T-helper 9 cell (primary cell): Measurements from ENCODE around the gene CCDC38.
"Not testable (repeated sequence)": the region's sequence is repeated elsewhere in the genome, so short reads cannot be mapped to it uniquely, and the experiment has no call there.

Source experiments
- DNase-seq: peaks from one replicate; pipeline ENCODE4 v3.0.0-alpha.2; 2020

The CCDC38 gene

GRCh38 chr12:95881331-95881955 is 61.0 kb downstream of the CCDC38 start:
- DNase-seq = no peak

GRCh38 chr12:95880895-95881294 is 61.5 kb downstream of the CCDC38 start:
- no peak for DNase-seq

- DNase-seq = no peak
Measured at GRCh38 chr12:95877622-95878021, 64.8 kb downstream of the CCDC38 start.

GRCh38 chr12:95874452-95874851 is 68.0 kb downstream of the CCDC38 start:
- DNase-seq = no peak

GRCh38 chr12:95870897-95871296 is 71.5 kb downstream of the CCDC38 start:
- no peak for DNase-seq

- DNase-seq = no peak
Measured at GRCh38 chr12:95863337-95863736, 79.1 kb downstream of the CCDC38 start.

- no peak for DNase-seq
Measured at GRCh38 chr12:95862038-95862437, 80.4 kb downstream of the CCDC38 start.

- DNase-seq = no peak
Measured at GRCh38 chr12:95859947-95860850, 82.2 kb downstream of the CCDC38 start.

GRCh38 chr12:95859344-95859816 is 83.0 kb downstream of the CCDC38 start:
- DNase-seq = no peak

GRCh38 chr12:95858451-95859343 is 83.7 kb downstream of the CCDC38 start, which contains the start of gene SNRPF:
TSS of gene SNRPF (plus strand) at chr12:95858952. CDS start at chr12:95859074, 122 bp downstream.
- peak; percentile 90 for DNase-seq

- DNase-seq = no peak
Measured at GRCh38 chr12:95857799-95858198, 84.6 kb downstream of the CCDC38 start.

GRCh38 chr12:95857156-95857555 is 85.3 kb downstream of the CCDC38 start:
- no peak for DNase-seq

GRCh38 chr12:95852133-95852532 is 90.3 kb downstream of the CCDC38 start:
- no peak for DNase-seq

GRCh38 chr12:95851606-95852005 is 90.8 kb downstream of the CCDC38 start:
- DNase-seq = no peak

- no peak for DNase-seq
Measured at GRCh38 chr12:95848575-95849388, 93.6 kb downstream of the CCDC38 start.

GRCh38 chr12:95842426-95842825 is 100.0 kb downstream of the CCDC38 start:
- DNase-seq = not testable (repeated sequence)

- no peak for DNase-seq
Measured at GRCh38 chr12:95838125-95838524, 104.3 kb downstream of the CCDC38 start.

GRCh38 chr12:95837240-95838038 is 105.0 kb downstream of the CCDC38 start:
- DNase-seq = no peak

- DNase-seq = no peak
Measured at GRCh38 chr12:95836630-95837239, 105.7 kb downstream of the CCDC38 start.

GRCh38 chr12:95836185-95836609 is 106.2 kb downstream of the CCDC38 start:
- DNase-seq = no peak

GRCh38 chr12:95834572-95834971 is 107.8 kb downstream of the CCDC38 start:
- no peak for DNase-seq
